ENCODE data around the gene MARCHF9. TPM values are rescaled to one million over a fixed set of nuclear protein-coding genes. Genes with fewer than 3 reads are reported as not detected.

MARCHF9 gene
- total RNA-seq, 1 donor from 2014 or later, result 19.2 TPM

- H3K4me1 Mint-ChIP-seq (ENCODE audit: unreplicated experiment), result peaks cover 39% of the 10 kb centered on the region
- peaks cover 16% of the 10 kb centered on the region for H3K27me3 Mint-ChIP-seq (ENCODE audit: unreplicated experiment)
- no peak for TF ChIP-seq CTCF (IDR thresholded peaks at IDR 0.05)
Observed at GRCh38 chr12:57769594-57769993, 14.7 kb downstream of the MARCHF9 start.

GRCh38 chr12:57770734-57771133, 15.8 kb downstream of the MARCHF9 start:
- TF ChIP-seq CTCF (IDR thresholded peaks at IDR 0.05), result no peak
- H3K4me1 Mint-ChIP-seq (ENCODE audit: unreplicated experiment), result peaks cover 32% of the 10 kb centered on the region
- peaks cover 7% of the 10 kb centered on the region for H3K27me3 Mint-ChIP-seq (ENCODE audit: unreplicated experiment)
- peaks cover 8% of the 10 kb centered on the region for H3K36me3 Mint-ChIP-seq (ENCODE audit: unreplicated experiment)
- no peaks in the 10 kb centered on the region for H3K9me3 Mint-ChIP-seq (ENCODE audit: unreplicated experiment)
- no peak for DNase-seq (ENCODE audit: extremely low spot score, unreplicated experiment)
- peak overlapping the region; percentile 45 for H3K4me3 Mint-ChIP-seq (ENCODE audit: unreplicated experiment)
- no peak overlapping the region for H3K27ac Mint-ChIP-seq (ENCODE audit: unreplicated experiment)

More at GRCh38 chr12:57769594-57769993, 14.7 kb downstream of the MARCHF9 start:
- peaks cover 6% of the 10 kb centered on the region for H3K36me3 Mint-ChIP-seq (ENCODE audit: unreplicated experiment)
- no peak overlapping the region for H3K27ac Mint-ChIP-seq (ENCODE audit: unreplicated experiment)
- H3K9me3 Mint-ChIP-seq (ENCODE audit: unreplicated experiment), result no peaks in the 10 kb centered on the region
- no peak overlapping the region for H3K4me3 Mint-ChIP-seq (ENCODE audit: unreplicated experiment)
- DNase-seq (ENCODE audit: extremely low spot score, unreplicated experiment), result no peak

GRCh38 chr12:57771236-57771872, 16.5 kb downstream of the MARCHF9 start:
- Mint-ChIP-seq H3K4me3 (ENCODE audit: unreplicated experiment) (peak overlapping the region; percentile 98), H3K9me3 (ENCODE audit: unreplicated experiment) (no peaks in the 10 kb centered on the region), H3K4me1 (ENCODE audit: unreplicated experiment) (peaks cover 28% of the 10 kb centered on the region), H3K27ac (ENCODE audit: unreplicated experiment) (peak overlapping the region; percentile 99), H3K36me3 (ENCODE audit: unreplicated experiment) (peaks cover 15% of the 10 kb centered on the region), H3K27me3 (ENCODE audit: unreplicated experiment) (peaks cover 4% of the 10 kb centered on the region)
- TF ChIP-seq CTCF (IDR thresholded peaks at IDR 0.05), result no peak
- peak; percentile 91 for DNase-seq (ENCODE audit: extremely low spot score, unreplicated experiment)

GRCh38 chr12:57771873-57772428, 17.0 kb downstream of the MARCHF9 start, which contains the start of gene METTL1:
Gene METTL1 (minus strand): TSS chr12:57772105. CDS start chr12:57772083, 22 bp downstream.
- Mint-ChIP-seq H3K27me3 (ENCODE audit: unreplicated experiment) (no peaks in the 10 kb centered on the region), H3K4me1 (ENCODE audit: unreplicated experiment) (peaks cover 22% of the 10 kb centered on the region), H3K27ac (ENCODE audit: unreplicated experiment) (peak within 1 kb of the TSS; percentile 99), H3K9me3 (ENCODE audit: unreplicated experiment) (no peaks in the 10 kb centered on the region), H3K36me3 (ENCODE audit: unreplicated experiment) (peaks cover 15% of the 10 kb centered on the region), H3K4me3 (ENCODE audit: unreplicated experiment) (peak within 1 kb of the TSS; percentile 98)
- peak; percentile 97 for DNase-seq (ENCODE audit: extremely low spot score, unreplicated experiment)
- no peak for TF ChIP-seq CTCF (IDR thresholded peaks at IDR 0.05)
